Measurements from ENCODE around the gene FMO3.

- TF ChIP-seq, protein P1, sequence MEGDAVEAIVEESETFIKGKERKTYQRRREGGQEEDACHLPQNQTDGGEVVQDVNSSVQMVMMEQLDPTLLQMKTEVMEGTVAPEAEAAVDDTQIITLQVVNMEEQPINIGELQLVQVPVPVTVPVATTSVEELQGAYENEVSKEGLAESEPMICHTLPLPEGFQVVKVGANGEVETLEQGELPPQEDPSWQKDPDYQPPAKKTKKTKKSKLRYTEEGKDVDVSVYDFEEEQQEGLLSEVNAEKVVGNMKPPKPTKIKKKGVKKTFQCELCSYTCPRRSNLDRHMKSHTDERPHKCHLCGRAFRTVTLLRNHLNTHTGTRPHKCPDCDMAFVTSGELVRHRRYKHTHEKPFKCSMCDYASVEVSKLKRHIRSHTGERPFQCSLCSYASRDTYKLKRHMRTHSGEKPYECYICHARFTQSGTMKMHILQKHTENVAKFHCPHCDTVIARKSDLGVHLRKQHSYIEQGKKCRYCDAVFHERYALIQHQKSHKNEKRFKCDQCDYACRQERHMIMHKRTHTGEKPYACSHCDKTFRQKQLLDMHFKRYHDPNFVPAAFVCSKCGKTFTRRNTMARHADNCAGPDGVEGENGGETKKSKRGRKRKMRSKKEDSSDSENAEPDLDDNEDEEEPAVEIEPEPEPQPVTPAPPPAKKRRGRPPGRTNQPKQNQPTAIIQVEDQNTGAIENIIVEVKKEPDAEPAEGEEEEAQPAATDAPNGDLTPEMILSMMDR (IDR thresholded peaks at IDR 0.05): no peak
- TF ChIP-seq POLR2A (IDR thresholded peaks at IDR 0.05): no peak
Measured at GRCh38 chr1:171052977-171053376, 37.7 kb upstream of the FMO3 start.
